Astrocyte (in vitro differentiated cells and primary cell): ENCODE data around the gene FBLN2.

Experiments used
- EZH2 ChIP-seq: IDR thresholded peaks from 2 replicates; pipeline ENCODE4 v1.6.1; 2012; ENCODE audit warnings: mild to moderate bottlenecking, low read length, inconsistent platforms; ENCODE audit not compliant: insufficient read depth
- TF ChIP-seq, protein P1 (sequence below): IDR thresholded peaks from 2 replicates; pipeline ENCODE4 v1.5.1; 2011; ENCODE audit warnings: low read depth, mild to moderate bottlenecking, inconsistent platforms, low read length, moderate library complexity; ENCODE audit not compliant: insufficient read depth

DNA sequence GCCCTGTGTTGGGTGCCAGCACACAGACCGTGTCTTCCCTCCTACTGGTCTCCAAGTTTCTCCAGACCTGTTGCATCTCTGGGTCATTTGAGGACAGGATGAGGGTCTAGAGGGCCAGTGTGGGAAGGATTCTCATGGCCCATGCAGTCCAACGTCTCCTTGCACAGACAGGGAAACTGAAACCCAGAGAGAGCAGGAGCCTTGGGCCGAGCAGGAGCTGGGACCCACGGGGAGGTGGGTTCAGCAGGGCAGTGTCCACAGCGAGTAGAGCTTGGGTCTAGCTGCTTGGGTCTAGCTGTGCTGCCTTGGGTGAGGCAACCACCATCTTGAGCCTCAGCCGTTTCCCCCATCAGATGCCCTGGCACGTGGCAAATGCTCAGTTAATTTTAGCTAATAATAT is 36.5 kb upstream of the FBLN2 start:
- TF ChIP-seq EZH2, result no peak
- TF ChIP-seq, protein P1, sequence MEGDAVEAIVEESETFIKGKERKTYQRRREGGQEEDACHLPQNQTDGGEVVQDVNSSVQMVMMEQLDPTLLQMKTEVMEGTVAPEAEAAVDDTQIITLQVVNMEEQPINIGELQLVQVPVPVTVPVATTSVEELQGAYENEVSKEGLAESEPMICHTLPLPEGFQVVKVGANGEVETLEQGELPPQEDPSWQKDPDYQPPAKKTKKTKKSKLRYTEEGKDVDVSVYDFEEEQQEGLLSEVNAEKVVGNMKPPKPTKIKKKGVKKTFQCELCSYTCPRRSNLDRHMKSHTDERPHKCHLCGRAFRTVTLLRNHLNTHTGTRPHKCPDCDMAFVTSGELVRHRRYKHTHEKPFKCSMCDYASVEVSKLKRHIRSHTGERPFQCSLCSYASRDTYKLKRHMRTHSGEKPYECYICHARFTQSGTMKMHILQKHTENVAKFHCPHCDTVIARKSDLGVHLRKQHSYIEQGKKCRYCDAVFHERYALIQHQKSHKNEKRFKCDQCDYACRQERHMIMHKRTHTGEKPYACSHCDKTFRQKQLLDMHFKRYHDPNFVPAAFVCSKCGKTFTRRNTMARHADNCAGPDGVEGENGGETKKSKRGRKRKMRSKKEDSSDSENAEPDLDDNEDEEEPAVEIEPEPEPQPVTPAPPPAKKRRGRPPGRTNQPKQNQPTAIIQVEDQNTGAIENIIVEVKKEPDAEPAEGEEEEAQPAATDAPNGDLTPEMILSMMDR, result no peak
